ENCODE results near the gene RAI1.

- TF ChIP-seq CTCF (IDR thresholded peaks at IDR 0.05) = no peak
- TF ChIP-seq POLR2A (IDR thresholded peaks at IDR 0.05) = no peak
These were observed 57.6 kb downstream of the RAI1 start for GRCh38 chr17:17738901-17739300.

Data from suprapubic skin (tissue), 3 donors.